Brain microvascular endothelial cell (primary cell): ENCODE measurements around the gene USF1.

ENCODE experiments used
- DNase-seq: peaks from one replicate; pipeline ENCODE4 v3.0.0-alpha.2; 2020
- H3K27ac ChIP-seq: fragments of 250-450 bp; sonication (Bioruptor Pico); 2 replicates; pipeline ENCODE4 v1.5.1; 2020; ENCODE audit warnings: mild to moderate bottlenecking, moderate library complexity
- H3K27me3 ChIP-seq: fragments of 250-450 bp; sonication (Bioruptor Pico); replicated peaks from 2 replicates; pipeline ENCODE4 v1.5.1; 2020; ENCODE audit warnings: mild to moderate bottlenecking
- H3K36me3 ChIP-seq: fragments of 250-450 bp; sonication (Bioruptor Pico); replicated peaks from 2 replicates; pipeline ENCODE4 v1.5.1; 2020; ENCODE audit warnings: mild to moderate bottlenecking
- H3K4me3 ChIP-seq: 2 replicates; pipeline ENCODE4 v1.5.1; 2011; ENCODE audit warnings: low read depth, mild to moderate bottlenecking, control low read depth, low read length, moderate library complexity
- in situ Hi-C: cut with HindIII; loops from 2 replicates; pipeline ENCODE4 v1.10.0; 2017; ENCODE audit warnings: low sequenced_read_pairs, low pct_ligation_motif_present
- TF ChIP-seq, protein P1 (sequence below): IDR thresholded peaks from 2 replicates; pipeline ENCODE4 v1.5.1; 2011; ENCODE audit warnings: low read depth, mild to moderate bottlenecking, moderate library complexity, low read length, control low read depth, inconsistent platforms; ENCODE audit errors: missing control alignments

The USF1 gene

DNA sequence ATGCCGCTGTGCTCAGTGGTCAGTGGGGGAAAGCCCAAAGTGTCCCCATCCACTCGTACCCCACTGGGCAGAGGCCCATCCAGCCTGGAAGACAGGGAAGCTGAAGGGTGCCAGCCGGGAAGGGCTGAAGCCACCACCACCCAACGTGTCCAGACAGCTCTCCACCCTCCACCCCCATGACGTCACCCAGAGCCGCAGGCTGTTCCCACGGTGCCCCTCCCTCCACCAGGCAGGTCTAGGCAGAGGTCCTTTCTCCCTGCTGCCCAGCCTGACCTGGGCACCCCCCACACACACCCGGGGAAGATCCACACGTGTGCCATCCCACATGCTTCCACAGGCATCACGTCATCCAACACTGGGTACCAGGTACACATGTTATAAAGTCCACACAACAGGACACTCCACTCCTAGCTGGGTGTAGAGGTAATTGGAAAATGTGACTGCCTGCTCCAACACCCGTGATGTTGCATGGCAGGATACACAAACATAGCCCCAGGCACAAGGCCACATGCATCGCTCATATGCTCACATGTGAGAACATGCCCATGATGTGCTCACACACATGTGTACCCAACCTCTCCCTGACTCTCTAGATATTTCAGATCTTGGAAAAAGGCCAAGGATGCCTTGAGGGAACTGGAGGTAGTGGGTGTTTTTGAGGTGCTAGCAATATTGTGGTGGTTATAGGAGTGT is 29.0 kb upstream of the USF1 start:
- Histone ChIP-seq H3K4me3 (no peak overlapping the region), H3K36me3 (no peaks in the 10 kb centered on the region), H3K27ac (no peak overlapping the region), H3K27me3 (no peaks in the 10 kb centered on the region)
- in situ Hi-C loops = no loop called here
- TF ChIP-seq, protein P1, sequence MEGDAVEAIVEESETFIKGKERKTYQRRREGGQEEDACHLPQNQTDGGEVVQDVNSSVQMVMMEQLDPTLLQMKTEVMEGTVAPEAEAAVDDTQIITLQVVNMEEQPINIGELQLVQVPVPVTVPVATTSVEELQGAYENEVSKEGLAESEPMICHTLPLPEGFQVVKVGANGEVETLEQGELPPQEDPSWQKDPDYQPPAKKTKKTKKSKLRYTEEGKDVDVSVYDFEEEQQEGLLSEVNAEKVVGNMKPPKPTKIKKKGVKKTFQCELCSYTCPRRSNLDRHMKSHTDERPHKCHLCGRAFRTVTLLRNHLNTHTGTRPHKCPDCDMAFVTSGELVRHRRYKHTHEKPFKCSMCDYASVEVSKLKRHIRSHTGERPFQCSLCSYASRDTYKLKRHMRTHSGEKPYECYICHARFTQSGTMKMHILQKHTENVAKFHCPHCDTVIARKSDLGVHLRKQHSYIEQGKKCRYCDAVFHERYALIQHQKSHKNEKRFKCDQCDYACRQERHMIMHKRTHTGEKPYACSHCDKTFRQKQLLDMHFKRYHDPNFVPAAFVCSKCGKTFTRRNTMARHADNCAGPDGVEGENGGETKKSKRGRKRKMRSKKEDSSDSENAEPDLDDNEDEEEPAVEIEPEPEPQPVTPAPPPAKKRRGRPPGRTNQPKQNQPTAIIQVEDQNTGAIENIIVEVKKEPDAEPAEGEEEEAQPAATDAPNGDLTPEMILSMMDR = no peak
- no peak for DNase-seq

DNA sequence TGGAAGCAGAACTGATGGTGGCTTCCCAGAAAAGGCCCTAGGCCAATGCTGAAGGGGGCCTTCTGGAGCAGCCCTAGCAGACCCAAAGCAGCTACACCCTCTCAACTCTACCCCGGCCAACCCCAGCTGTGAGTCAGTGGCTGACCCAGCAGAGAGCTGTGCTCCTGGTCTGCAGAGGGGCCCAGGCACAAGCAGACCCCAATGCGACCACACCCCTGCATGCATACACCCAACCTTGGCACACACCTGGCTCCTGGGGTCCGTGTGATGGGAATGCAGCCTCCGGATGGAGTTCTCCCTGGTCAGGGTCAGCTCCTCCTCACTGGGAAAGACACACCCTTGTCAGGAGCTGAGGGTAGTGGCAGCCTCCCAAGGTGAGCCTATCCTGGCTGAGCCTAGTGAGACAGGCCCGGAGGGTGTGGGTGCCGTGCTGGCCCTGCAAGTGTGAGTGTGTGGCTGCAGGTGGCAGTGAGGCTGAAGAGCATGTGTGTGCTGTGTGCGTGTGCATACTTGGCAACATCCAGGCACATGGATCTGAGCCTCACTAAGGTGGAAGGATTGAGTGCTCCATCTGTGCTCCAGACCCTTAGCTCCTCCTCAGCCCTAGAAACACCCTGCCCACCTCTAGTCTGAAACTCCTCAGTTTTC is 27.8 kb upstream of the USF1 start:
- TF ChIP-seq, protein P1 = no peak
- no peak overlapping the region for H3K27ac ChIP-seq

DNA sequence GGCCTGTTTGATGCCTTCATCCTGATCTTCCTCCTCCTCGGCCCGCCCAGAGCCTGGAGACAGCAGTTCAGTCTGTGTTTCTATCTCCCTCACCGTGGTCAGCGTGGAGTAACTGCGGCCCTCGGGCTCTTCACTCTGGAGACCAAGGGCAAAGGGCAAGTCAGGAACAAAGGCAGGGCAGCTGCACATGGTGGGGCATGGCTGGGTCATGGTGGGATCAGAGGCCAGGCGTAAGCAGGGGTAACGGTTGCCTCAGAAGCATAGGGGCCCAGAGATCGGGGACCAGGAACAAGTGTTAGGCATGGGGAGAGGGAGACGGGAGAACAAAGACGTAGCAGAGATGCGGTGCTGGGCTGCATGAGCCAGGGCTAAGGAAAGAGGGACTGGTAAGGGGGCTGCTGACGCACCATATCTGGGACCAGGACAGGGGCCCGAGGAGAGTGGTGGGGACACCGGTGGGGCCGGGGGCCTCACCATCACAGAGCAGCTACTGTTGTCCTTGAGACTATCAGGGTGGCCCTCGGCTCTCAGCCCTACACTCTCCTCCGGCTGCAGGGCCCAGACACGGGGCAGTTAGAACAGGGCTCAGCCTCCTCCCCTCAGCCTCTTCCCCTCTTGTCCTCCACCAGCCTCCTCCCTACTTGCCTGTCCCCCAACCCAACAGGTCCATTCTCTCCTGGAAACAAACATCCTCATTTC is 27.1 kb upstream of the USF1 start:
- in situ Hi-C loops = no loop called here

More for the DNA sequence above, 27.8 kb upstream of the USF1 start:
- in situ Hi-C loops = no loop called here
- Histone ChIP-seq H3K4me3 (no peak overlapping the region), H3K27me3 (no peaks in the 10 kb centered on the region), H3K36me3 (no peaks in the 10 kb centered on the region)
- no peak for DNase-seq

DNA sequence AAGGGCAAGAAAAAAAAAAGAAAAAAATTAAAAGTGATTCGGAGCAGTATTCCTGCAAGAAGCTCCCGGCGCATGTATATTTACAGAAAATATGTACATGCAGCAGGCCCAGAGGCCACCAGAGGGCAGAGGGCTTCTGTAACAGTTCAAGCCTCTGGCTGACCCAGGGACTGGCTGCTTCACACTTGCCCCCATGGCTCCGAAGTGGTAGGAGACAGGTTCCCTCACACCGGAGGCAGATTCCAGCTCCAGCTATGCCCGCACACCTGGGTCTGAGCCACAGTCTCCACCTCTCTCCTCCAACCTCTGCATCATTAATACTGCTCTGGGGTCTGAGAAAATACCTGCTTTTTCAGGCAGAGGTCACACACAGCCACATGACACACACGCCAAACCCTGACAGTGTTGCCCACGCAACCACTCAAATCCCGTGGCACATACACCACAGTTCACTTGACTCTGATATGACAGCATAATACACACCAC is 26.2 kb upstream of the USF1 start:
- in situ Hi-C loops = no loop called here
- H3K36me3 ChIP-seq = no peaks in the 10 kb centered on the region
- no peak overlapping the region for H3K27ac ChIP-seq
- no peaks in the 10 kb centered on the region for H3K27me3 ChIP-seq
- peak; percentile 32 for DNase-seq
- H3K4me3 ChIP-seq = no peak overlapping the region
- TF ChIP-seq, protein P1 = peak; percentile 75

More for the DNA sequence above, 27.1 kb upstream of the USF1 start:
- no peak overlapping the region for H3K27ac ChIP-seq
- H3K36me3 ChIP-seq = no peaks in the 10 kb centered on the region
- no peak for DNase-seq
- no peaks in the 10 kb centered on the region for H3K27me3 ChIP-seq
- TF ChIP-seq, protein P1 = no peak
- no peak overlapping the region for H3K4me3 ChIP-seq

DNA sequence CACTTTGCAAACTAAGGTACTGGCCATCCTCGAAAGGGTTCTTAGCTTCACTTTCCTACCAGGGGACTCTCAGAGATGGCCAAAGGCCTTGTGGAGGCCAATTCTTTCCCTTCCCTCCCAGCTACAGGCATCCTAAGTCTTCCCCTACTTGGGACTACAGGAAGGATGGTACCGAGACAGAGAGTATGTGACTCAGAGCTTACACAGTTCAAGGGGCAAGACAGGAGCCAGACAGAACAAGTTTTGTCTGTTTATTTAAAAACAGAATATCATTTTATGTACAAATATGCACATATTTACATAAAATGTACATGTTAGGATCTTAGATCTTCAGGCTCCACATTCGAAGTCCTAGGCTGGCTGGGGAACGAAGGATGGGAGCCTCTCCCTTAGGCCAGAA is 25.0 kb upstream of the USF1 start:
- Histone ChIP-seq H3K4me3 (no peak overlapping the region), H3K36me3 (no peaks in the 10 kb centered on the region), H3K27me3 (no peaks in the 10 kb centered on the region), H3K27ac (no peak overlapping the region)
- TF ChIP-seq, protein P1 = no peak
- in situ Hi-C loops = no loop called here
- DNase-seq = no peak
